Measurements from ENCODE around the gene EGLN3. TPM values are rescaled to one million over a fixed set of nuclear protein-coding genes. Genes with fewer than 3 reads are reported as not detected.

Gene EGLN3
- total RNA-seq, 4 donors from 2014 or later = 11.4 to 35.1 (median 25.0) TPM

DNA sequence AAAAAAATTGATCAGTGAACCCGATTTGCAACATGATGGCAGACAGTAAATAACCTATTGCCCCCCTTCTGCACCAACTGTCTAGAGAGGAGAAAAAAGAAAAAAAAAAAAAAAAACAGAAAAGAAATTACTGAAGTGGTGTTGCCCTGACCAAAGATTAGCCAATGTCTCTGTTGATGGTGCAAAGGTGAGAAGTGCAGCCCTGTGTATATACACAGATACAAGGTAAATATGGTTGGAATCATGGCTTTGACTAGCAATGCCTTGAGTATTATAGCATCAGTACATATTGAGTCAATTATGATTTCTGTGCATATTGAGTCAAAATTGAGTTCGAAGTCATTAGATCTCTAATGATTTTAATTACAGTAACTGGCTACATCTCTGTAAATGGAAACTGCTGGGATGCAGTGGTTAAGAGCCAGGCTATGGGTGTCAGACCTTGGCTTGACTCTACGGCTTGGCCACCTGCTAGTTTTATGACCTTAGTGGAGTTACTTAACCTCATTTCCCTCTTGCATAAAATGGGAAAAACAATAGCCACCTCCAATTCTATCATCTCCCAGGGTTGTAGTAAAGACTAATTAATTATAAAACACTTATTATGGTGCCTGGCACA is 51.0 kb downstream of the EGLN3 start:
- Histone ChIP-seq H3K4me3 (no peak overlapping the region), H3K27me3 (no peaks in the 10 kb centered on the region), H3K4me1 (no peaks in the 10 kb centered on the region), H3K9me3 (no peaks in the 10 kb centered on the region), H3K27ac (no peak overlapping the region), H3K36me3 (no peaks in the 10 kb centered on the region)
- DNase-seq = no peak
- 77 to 78% methylated on average over 3 of the region's 3 CpGs for WGBS, 2 donors
- no peak for TF ChIP-seq POLR2A (IDR thresholded peaks at IDR 0.05)
- TF ChIP-seq, protein P1, sequence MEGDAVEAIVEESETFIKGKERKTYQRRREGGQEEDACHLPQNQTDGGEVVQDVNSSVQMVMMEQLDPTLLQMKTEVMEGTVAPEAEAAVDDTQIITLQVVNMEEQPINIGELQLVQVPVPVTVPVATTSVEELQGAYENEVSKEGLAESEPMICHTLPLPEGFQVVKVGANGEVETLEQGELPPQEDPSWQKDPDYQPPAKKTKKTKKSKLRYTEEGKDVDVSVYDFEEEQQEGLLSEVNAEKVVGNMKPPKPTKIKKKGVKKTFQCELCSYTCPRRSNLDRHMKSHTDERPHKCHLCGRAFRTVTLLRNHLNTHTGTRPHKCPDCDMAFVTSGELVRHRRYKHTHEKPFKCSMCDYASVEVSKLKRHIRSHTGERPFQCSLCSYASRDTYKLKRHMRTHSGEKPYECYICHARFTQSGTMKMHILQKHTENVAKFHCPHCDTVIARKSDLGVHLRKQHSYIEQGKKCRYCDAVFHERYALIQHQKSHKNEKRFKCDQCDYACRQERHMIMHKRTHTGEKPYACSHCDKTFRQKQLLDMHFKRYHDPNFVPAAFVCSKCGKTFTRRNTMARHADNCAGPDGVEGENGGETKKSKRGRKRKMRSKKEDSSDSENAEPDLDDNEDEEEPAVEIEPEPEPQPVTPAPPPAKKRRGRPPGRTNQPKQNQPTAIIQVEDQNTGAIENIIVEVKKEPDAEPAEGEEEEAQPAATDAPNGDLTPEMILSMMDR (IDR thresholded peaks at IDR 0.05) = no peak
- intact Hi-C loops (cut with DNase I) = no loop called here

GRCh38 chr14:33897878-33898535 is 52.9 kb downstream of the EGLN3 start:
- intact Hi-C loops (cut with DNase I) = no loop called here
- H3K27me3 ChIP-seq = no peaks in the 10 kb centered on the region
- no peak for DNase-seq
- TF ChIP-seq, protein P1 (IDR thresholded peaks at IDR 0.05) = no peak
- no peak for TF ChIP-seq POLR2A (IDR thresholded peaks at IDR 0.05)
- H3K27ac ChIP-seq = no peak overlapping the region
- no peaks in the 10 kb centered on the region for H3K9me3 ChIP-seq
- 14 to 21% methylated on average over 3 of the region's 3 CpGs for WGBS, 2 donors
- H3K4me1 ChIP-seq = no peaks in the 10 kb centered on the region
- no peak overlapping the region for H3K4me3 ChIP-seq
- H3K36me3 ChIP-seq = no peaks in the 10 kb centered on the region

DNA sequence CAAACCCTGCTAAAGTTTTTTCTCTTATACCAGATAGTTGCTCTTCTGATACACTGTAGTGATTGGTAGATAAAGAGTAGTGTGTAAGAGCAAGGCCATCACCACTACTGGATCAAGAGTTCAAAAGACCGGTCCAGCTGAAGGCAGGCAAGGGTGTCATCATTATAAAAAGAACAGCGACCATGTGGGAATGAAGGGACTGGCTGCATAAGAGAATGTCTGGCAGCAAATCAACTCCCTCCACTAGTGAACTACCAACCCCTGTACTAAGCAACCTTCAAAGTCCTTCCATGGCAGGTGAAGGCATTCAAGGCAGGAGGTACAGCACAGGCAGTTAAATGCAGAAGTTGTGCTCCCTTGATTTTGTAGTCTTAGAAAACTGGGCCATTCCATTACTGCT is 53.5 kb downstream of the EGLN3 start:
- intact Hi-C loops (cut with DNase I) = no loop called here
- Histone ChIP-seq H3K36me3 (no peaks in the 10 kb centered on the region), H3K27ac (no peak overlapping the region), H3K4me3 (no peak overlapping the region), H3K27me3 (no peaks in the 10 kb centered on the region), H3K4me1 (no peaks in the 10 kb centered on the region), H3K9me3 (no peaks in the 10 kb centered on the region)
- DNase-seq = no peak
- TF ChIP-seq, protein P1 (IDR thresholded peaks at IDR 0.05) = no peak
- no peak for TF ChIP-seq POLR2A (IDR thresholded peaks at IDR 0.05)
- WGBS, 2 donors = 72 to 89% methylated on average over 2 of the region's 2 CpGs

GRCh38 chr14:33894339-33894738 is 56.5 kb downstream of the EGLN3 start:
- no peak for DNase-seq
- Histone ChIP-seq H3K4me1 (no peaks in the 10 kb centered on the region), H3K9me3 (no peaks in the 10 kb centered on the region), H3K4me3 (no peak overlapping the region), H3K27me3 (no peaks in the 10 kb centered on the region), H3K27ac (no peak overlapping the region), H3K36me3 (no peaks in the 10 kb centered on the region)
- no peak for TF ChIP-seq POLR2A (IDR thresholded peaks at IDR 0.05)
- TF ChIP-seq, protein P1 (IDR thresholded peaks at IDR 0.05) = no peak
- intact Hi-C loops (cut with DNase I) = no loop called here
- 95 to 100% methylated on average over 1 of the region's 1 CpG for WGBS, 2 donors

DNA sequence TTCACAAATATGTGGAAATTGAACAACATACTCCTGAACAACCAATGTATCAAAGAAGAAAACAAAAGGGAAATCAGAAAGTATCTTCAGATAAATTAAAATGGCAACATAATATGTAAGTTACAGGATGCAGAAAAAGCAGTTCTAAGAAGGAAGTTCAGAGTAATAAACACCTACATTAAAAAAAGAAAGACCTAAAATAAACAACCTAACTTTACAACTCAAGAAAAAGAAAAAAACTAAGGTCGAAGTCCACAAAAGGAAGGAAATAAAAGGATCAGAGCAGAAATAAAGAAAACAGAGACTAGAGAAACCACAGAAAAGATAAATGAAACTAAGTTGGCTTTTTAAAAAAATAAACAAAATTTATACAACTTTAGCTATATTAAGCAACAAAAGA is 59.2 kb downstream of the EGLN3 start:
- no peak overlapping the region for H3K27ac ChIP-seq
- no peak for DNase-seq
- H3K4me3 ChIP-seq = no peak overlapping the region
- no peaks in the 10 kb centered on the region for H3K36me3 ChIP-seq
- no peaks in the 10 kb centered on the region for H3K9me3 ChIP-seq
- TF ChIP-seq, protein P1 (IDR thresholded peaks at IDR 0.05) = no peak
- TF ChIP-seq POLR2A (IDR thresholded peaks at IDR 0.05) = no peak
- intact Hi-C loops (cut with DNase I) = no loop called here
- no peaks in the 10 kb centered on the region for H3K27me3 ChIP-seq
- H3K4me1 ChIP-seq = no peaks in the 10 kb centered on the region
- 42 to 44% methylated on average over 1 of the region's 1 CpG for WGBS, 2 donors
